SK-N-SH (cell line): Measurements from ENCODE around the gene HTT. TPM values are rescaled to one million over a fixed set of nuclear protein-coding genes. Genes with fewer than 3 reads are reported as not detected.

Experiments
- CTCF ChIA-PET: fragments of 300-600, 350-600 bp; formaldehyde crosslinking; extraction: SDS; loops from one replicate; lab custom pipeline; 2021; lab: Yijun Ruan, JAX
- POLR2A ChIA-PET: fragments of 350-600 bp; sonication (Branson Sonifier 250); formaldehyde crosslinking; extraction: SDS; loops from one replicate; lab custom pipeline; 2020; ENCODE audit warnings: antibody characterized with exemption, inconsistent platforms; lab: Yijun Ruan, JAX
- DNase-seq: peaks from one replicate; pipeline ENCODE4 v3.0.0; 2012
- H2AFZ ChIP-seq: fragments of 200-600 bp; sonication (generic); 2 replicates; pipeline ENCODE4 v1.8.1; 2016; ENCODE audit warnings: antibody characterized with exemption, mild to moderate bottlenecking, low read depth
- H3F3A ChIP-seq: fragments of 200-600 bp; sonication (generic); replicated peaks from 2 replicates; pipeline ENCODE3; 2016; ENCODE audit warnings: antibody characterized with exemption, mild to moderate bottlenecking; ENCODE audit not compliant: insufficient read depth
- H3K27ac ChIP-seq, 2 experiments: fragments of 200-500 bp in 1 of 2; fragments of 200-600 bp in 1 of 2; sonication (Bioruptor generic) in 1 of 2; sonication (generic), shearing (Covaris generic) in 1 of 2; 2 replicates each; pipeline versions ENCODE4 v1.5.1 to v1.6.1; 2014 to 2016; ENCODE audit warnings: low read depth in 2 of 2, inconsistent platforms in 1 of 2, low read length in 1 of 2, mild to moderate bottlenecking in 1 of 2, mixed read lengths in 1 of 2
- H3K27me3 ChIP-seq: fragments of 200-600 bp; sonication (generic), shearing (Covaris generic); 2 replicates; pipeline ENCODE4 v1.6.1; 2016; ENCODE audit warnings: mixed run types; ENCODE audit not compliant: insufficient read depth
- H3K36me3 ChIP-seq, 2 experiments: fragments of 200-500 bp in 1 of 2; fragments of 200-600 bp in 1 of 2; sonication (Bioruptor generic) in 1 of 2; sonication (generic) in 1 of 2; replicated peaks in 1 of 2; 2 replicates each; pipeline versions ENCODE3 to v1.5.1; 2014 to 2016; ENCODE audit warnings: low read length in 1 of 2, mild to moderate bottlenecking in 1 of 2; ENCODE audit not compliant: insufficient read depth in 2 of 2, control insufficient read depth in 1 of 2
- H3K4me1 ChIP-seq, 2 experiments: fragments of 200-500 bp in 1 of 2; fragments of 200-600 bp in 1 of 2; sonication (Bioruptor generic) in 1 of 2; sonication (generic), shearing (Covaris generic) in 1 of 2; 2 replicates each; pipeline versions ENCODE4 v1.5.1 to v1.6.1; 2014 to 2016; ENCODE audit warnings: low read depth in 1 of 2, low read length in 1 of 2, mixed run types in 1 of 2; ENCODE audit not compliant: insufficient read depth in 2 of 2, control insufficient read depth in 1 of 2
- H3K4me2 ChIP-seq: fragments of 200-600 bp; sonication (generic), shearing (Covaris generic); 2 replicates; pipeline ENCODE4 v1.6.1; 2017; ENCODE audit warnings: mixed run types
- H3K4me3 ChIP-seq, 2 experiments: fragments of 200-500 bp in 1 of 2; fragments of 200-600 bp in 1 of 2; sonication (Bioruptor generic) in 1 of 2; sonication (generic), shearing (Covaris generic) in 1 of 2; 2 replicates each; pipeline versions ENCODE4 v1.5.1 to v1.8.1; 2014 to 2016; ENCODE audit warnings: low read depth in 2 of 2, inconsistent platforms in 1 of 2, low read length in 1 of 2, mild to moderate bottlenecking in 1 of 2, mixed read lengths in 1 of 2, moderate library complexity in 1 of 2
- H3K79me2 ChIP-seq: fragments of 200-600 bp; sonication (generic); 2 replicates; pipeline ENCODE4 v1.8.1; 2017; ENCODE audit warnings: mild to moderate bottlenecking; ENCODE audit not compliant: insufficient read depth
- H3K9ac ChIP-seq: fragments of 200-600 bp; sonication (generic); 2 replicates; pipeline ENCODE4 v1.6.1; 2017; ENCODE audit warnings: mixed run types
- H3K9me2 ChIP-seq: fragments of 200-600 bp; sonication (generic); 2 replicates; pipeline ENCODE4 v1.6.1; 2017; ENCODE audit warnings: mixed run types
- H3K9me3 ChIP-seq: fragments of 200-600 bp; sonication (generic); 2 replicates; pipeline ENCODE4 v1.6.1; 2017; ENCODE audit warnings: mixed run types, mild to moderate bottlenecking, moderate library complexity
- H4K20me1 ChIP-seq: fragments of 200-600 bp; sonication (generic); 2 replicates; pipeline ENCODE4 v1.6.1; 2017; ENCODE audit warnings: mild to moderate bottlenecking, mixed run types; ENCODE audit not compliant: insufficient read depth
- ELF1 ChIP-seq: IDR thresholded peaks from 2 replicates; pipeline ENCODE4 v1.4.0; 2012
- EZH2phosphoT487 ChIP-seq: fragments of 200-600 bp; sonication (generic); IDR thresholded peaks from 2 replicates; pipeline ENCODE4 v1.6.1; 2017; ENCODE audit warnings: low read depth, mixed run types, mild to moderate bottlenecking, antibody characterized with exemption, moderate library complexity, borderline replicate concordance
- FOSL2 ChIP-seq: IDR thresholded peaks from 2 replicates; pipeline ENCODE4 v1.4.0; 2012; ENCODE audit warnings: low read depth, mild to moderate bottlenecking, moderate library complexity, borderline replicate concordance
- JUND ChIP-seq: IDR thresholded peaks from 2 replicates; pipeline ENCODE4 v1.4.0; 2012
- MXI1 ChIP-seq: IDR thresholded peaks from 2 replicates; pipeline ENCODE4 v1.6.1; 2012; ENCODE audit warnings: mild to moderate bottlenecking, low read depth, low read length, improper control_type of control experiment
- PBX3 ChIP-seq: IDR thresholded peaks from 2 replicates; pipeline ENCODE4; 2012
- POLR2AphosphoS5 ChIP-seq: IDR thresholded peaks from 2 replicates; pipeline ENCODE4 v1.6.1; 2012; ENCODE audit warnings: low read depth, low read length
- REST ChIP-seq: IDR thresholded peaks from 2 replicates; pipeline ENCODE4 v1.6.1; 2012; ENCODE audit warnings: mild to moderate bottlenecking, low read depth, low read length, moderate library complexity
- SIN3A ChIP-seq: IDR thresholded peaks from 2 replicates; pipeline ENCODE4 v1.6.1; 2012; ENCODE audit warnings: low read depth, mild to moderate bottlenecking, low read length, moderate library complexity, borderline replicate concordance
- SMC3 ChIP-seq: IDR thresholded peaks from 2 replicates; pipeline ENCODE4 v1.6.1; 2012; ENCODE audit warnings: low read depth, low read length, improper control_type of control experiment
- TEAD4 ChIP-seq: IDR thresholded peaks from 2 replicates; pipeline ENCODE4 v1.4.0; 2012; ENCODE audit warnings: mild to moderate bottlenecking, borderline replicate concordance; ENCODE audit not compliant: insufficient read depth
- YY1 ChIP-seq: IDR thresholded peaks from 2 replicates; pipeline ENCODE4 v1.4.0; 2012; ENCODE audit warnings: low read depth, mild to moderate bottlenecking
- WGBS: methylation state at CpG from one replicate; pipeline ENCODE4 v1.1.6; 2017; ENCODE audit warnings: low lambda C conversion rate; 5-methylcytosine and 5-hydroxymethylcytosine counted together
- polyA plus RNA-seq, 3 experiments: library from polyadenylated mRNA; depleted of rRNA; stranded (reverse); fragments of >200 nt; gene quantifications; 2 replicates each; pipeline ENCODE4 v1.2.3, GENCODE V29; 2012

The HTT gene
- polyA plus RNA-seq, 1 of the 3 experiments (the other 2 are of a cell fraction) = 11.3 TPM

- TF ChIP-seq POLR2AphosphoS5 (no peak), REST (no peak)
These were observed 47.1 kb downstream of the HTT start (continued) for GRCh38 chr4:3121596-3121995.

- ChIA-PET POLR2A (no interaction called here), CTCF (interaction anchor here (0.7 to 4.4 kb wide), 6 partner anchors 10 to 42 kb away, joined by 3 to 16 read pairs (median 10); no protein-coding TSS in a partner anchor)
- Histone ChIP-seq H3K9me3 (no peaks in the 10 kb centered on the region), H3K79me2 (peaks cover 5% of the 10 kb centered on the region; the same call in 1 of the 2 replicates), H3K27me3 (no peaks in the 10 kb centered on the region), H4K20me1 (no peaks in the 10 kb centered on the region), H2AFZ (no peak overlapping the region), H3K4me1 (peaks cover 4 to 38% of the 10 kb centered on the region in 2 experiments), H3K4me2 (no peak overlapping the region), H3K9ac (no peak overlapping the region), H3K9me2 (no peaks in the 10 kb centered on the region), H3F3A (no peaks in the 10 kb centered on the region), H3K27ac (peak overlapping the region in 1 of 2 experiments; percentile 27; a peak in 2 of 4 replicates), H3K36me3 (peaks cover 42 to 70% of the 10 kb centered on the region in 2 experiments), H3K4me3 (no peak overlapping the region)
- 59% methylated on average over 5 of the region's 9 CpGs for WGBS
- TF ChIP-seq MXI1 = no peak
- no peak for TF ChIP-seq SIN3A
- TF ChIP-seq YY1 = no peak
- TF ChIP-seq FOSL2 = no peak
- no peak for TF ChIP-seq ELF1
- TF ChIP-seq TEAD4 = no peak
- no peak for TF ChIP-seq EZH2phosphoT487
- TF ChIP-seq PBX3 = no peak
- no peak for TF ChIP-seq REST
- no peak for TF ChIP-seq JUND
- TF ChIP-seq SMC3 = no peak
- no peak for DNase-seq
These were observed 47.6 kb downstream of the HTT start for GRCh38 chr4:3122081-3122563.
